HCT116 (cell line): ENCODE results near the gene PRPF19.

ENCODE experiments used
- EZH2 ChIP-seq: fragments of 200-600 bp; sonication (generic); IDR thresholded peaks from 2 replicates; pipeline ENCODE4 v1.6.1; 2017; ENCODE audit warnings: antibody characterized with exemption, mixed run types
- EZH2phosphoT487 ChIP-seq: fragments of 200-600 bp; IDR thresholded peaks from 2 replicates; pipeline ENCODE4 v1.6.1; 2018; ENCODE audit warnings: antibody characterized with exemption, borderline replicate concordance
- POLR2A ChIP-seq: IDR thresholded peaks from 2 replicates; pipeline ENCODE4 v1.7.0; 2011; ENCODE audit warnings: borderline replicate concordance; ENCODE audit not compliant: insufficient read depth, insufficient read length; ENCODE audit errors: extremely low read depth
- POLR2AphosphoS5 ChIP-seq: IDR thresholded peaks from 2 replicates; pipeline ENCODE4 v1.6.1; 2011; ENCODE audit warnings: mild to moderate bottlenecking, low read depth, low read length, moderate library complexity
- RAD21 ChIP-seq: IDR thresholded peaks from 2 replicates; pipeline ENCODE4 v1.6.1; 2012; ENCODE audit warnings: low read depth, mild to moderate bottlenecking
- SP1 ChIP-seq: IDR thresholded peaks from 2 replicates; pipeline ENCODE4 v1.6.1; 2012; ENCODE audit warnings: low read depth
- ZNF274 ChIP-seq: fragments of 200-500 bp; sonication (Bioruptor generic); IDR thresholded peaks from 2 replicates; pipeline ENCODE4 v1.6.1; 2014; ENCODE audit warnings: mild to moderate bottlenecking, low read depth, low read length, inconsistent platforms
- TF ChIP-seq, protein P1 (sequence below), 3 experiments: fragments of 200-600 bp in 1 of 3; sonication (generic) in 1 of 3; IDR thresholded peaks in 2 of 3; conservative IDR thresholded peaks in 1 of 3; 2 replicates each; pipeline ENCODE4 v1.5.1; 2012 to 2017; ENCODE audit warnings: low read depth in 2 of 3, low read length in 2 of 3, antibody characterized with exemption in 1 of 3, borderline replicate concordance in 1 of 3, control low read depth in 1 of 3, mild to moderate bottlenecking in 1 of 3, mixed read lengths in 1 of 3, mixed run types in 1 of 3, moderate library complexity in 1 of 3; ENCODE audit not compliant: insufficient read depth in 1 of 3

DNA sequence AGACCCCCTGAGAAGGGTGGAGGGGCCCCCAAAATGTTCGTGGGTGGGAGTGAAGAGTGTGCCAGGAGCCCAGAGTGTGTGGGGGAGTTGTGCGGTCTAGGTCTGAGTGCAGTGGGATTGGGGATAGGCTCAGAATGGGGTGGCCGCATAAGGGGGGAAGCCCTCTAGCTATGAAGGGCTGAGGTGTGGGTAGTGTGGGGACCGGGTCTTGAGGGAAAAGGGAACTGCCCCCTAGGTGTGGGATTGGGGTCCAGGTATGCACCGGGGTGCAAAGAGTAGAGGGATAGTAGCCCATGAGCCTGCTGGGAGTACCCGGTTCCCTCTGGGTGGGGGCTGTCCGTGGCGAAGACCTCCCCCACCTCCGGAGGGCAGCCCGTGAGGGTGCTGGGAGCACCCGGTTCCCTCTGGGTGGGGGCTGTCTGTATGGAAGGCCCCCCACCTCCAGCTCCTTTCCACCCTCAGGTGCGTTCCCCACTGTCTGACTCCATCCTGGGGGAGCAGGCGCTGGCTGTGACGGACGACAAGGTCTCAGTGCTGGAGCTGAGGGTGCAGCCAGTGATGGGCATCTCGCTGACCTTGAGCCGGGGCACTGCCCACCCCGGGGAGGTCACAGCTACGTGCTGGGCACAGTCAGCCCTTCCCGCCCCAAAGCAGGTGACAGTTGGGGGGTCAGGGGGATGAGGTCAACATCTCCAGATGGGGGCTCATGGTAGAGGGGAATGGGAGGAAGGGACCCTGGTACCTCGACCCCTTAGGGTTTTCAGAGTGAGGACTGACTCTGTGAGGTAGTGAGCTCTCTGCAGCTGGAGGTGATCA lies 28.6 kb upstream of the PRPF19 start:
- TF ChIP-seq POLR2AphosphoS5, result no peak
- TF ChIP-seq, protein P1, sequence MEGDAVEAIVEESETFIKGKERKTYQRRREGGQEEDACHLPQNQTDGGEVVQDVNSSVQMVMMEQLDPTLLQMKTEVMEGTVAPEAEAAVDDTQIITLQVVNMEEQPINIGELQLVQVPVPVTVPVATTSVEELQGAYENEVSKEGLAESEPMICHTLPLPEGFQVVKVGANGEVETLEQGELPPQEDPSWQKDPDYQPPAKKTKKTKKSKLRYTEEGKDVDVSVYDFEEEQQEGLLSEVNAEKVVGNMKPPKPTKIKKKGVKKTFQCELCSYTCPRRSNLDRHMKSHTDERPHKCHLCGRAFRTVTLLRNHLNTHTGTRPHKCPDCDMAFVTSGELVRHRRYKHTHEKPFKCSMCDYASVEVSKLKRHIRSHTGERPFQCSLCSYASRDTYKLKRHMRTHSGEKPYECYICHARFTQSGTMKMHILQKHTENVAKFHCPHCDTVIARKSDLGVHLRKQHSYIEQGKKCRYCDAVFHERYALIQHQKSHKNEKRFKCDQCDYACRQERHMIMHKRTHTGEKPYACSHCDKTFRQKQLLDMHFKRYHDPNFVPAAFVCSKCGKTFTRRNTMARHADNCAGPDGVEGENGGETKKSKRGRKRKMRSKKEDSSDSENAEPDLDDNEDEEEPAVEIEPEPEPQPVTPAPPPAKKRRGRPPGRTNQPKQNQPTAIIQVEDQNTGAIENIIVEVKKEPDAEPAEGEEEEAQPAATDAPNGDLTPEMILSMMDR (IDR thresholded peaks at IDR 0.05 in 2 of 3, conservative IDR thresholded peaks at IDR 0.05 in 1 of 3; ENCODE audit: borderline replicate concordance in 1 of 3, insufficient read depth in 1 of 3, low read depth in 2 of 3, low read length in 2 of 3), result no peak
- no peak for TF ChIP-seq ZNF274
- TF ChIP-seq EZH2, result no peak
- TF ChIP-seq EZH2phosphoT487, result no peak
- no peak for TF ChIP-seq RAD21
- no peak for TF ChIP-seq POLR2A
- TF ChIP-seq SP1, result no peak
